Mucosa of stomach (tissue), 1 donor: ENCODE measurements around the gene ZFR2.

ENCODE experiments used
- H3K27me3 ChIP-seq: one replicate; pipeline ENCODE4 v1.7.0; 2013; ENCODE audit warnings: mild to moderate bottlenecking, low read length; ENCODE audit not compliant: control insufficient read depth, insufficient read depth
- H3K36me3 ChIP-seq: one replicate; pipeline ENCODE4 v1.7.0; 2013; ENCODE audit warnings: low read length; ENCODE audit not compliant: control insufficient read depth, insufficient read depth
- H3K4me1 ChIP-seq: one replicate; pipeline ENCODE4 v1.7.0; 2013; ENCODE audit warnings: mild to moderate bottlenecking, low read length; ENCODE audit not compliant: control insufficient read depth, insufficient read depth
- H3K4me3 ChIP-seq: one replicate; pipeline ENCODE4 v1.7.0; 2013; ENCODE audit warnings: low read length
- H3K9ac ChIP-seq: one replicate; pipeline ENCODE4 v1.7.0; 2013; ENCODE audit warnings: mild to moderate bottlenecking, low read length, moderate library complexity
- H3K9me3 ChIP-seq: one replicate; pipeline ENCODE4 v1.7.0; 2013; ENCODE audit warnings: mild to moderate bottlenecking, low read length, moderate library complexity; ENCODE audit not compliant: control insufficient read depth
- donor health status: Pancreatic carcinoma.

Gene ZFR2

DNA sequence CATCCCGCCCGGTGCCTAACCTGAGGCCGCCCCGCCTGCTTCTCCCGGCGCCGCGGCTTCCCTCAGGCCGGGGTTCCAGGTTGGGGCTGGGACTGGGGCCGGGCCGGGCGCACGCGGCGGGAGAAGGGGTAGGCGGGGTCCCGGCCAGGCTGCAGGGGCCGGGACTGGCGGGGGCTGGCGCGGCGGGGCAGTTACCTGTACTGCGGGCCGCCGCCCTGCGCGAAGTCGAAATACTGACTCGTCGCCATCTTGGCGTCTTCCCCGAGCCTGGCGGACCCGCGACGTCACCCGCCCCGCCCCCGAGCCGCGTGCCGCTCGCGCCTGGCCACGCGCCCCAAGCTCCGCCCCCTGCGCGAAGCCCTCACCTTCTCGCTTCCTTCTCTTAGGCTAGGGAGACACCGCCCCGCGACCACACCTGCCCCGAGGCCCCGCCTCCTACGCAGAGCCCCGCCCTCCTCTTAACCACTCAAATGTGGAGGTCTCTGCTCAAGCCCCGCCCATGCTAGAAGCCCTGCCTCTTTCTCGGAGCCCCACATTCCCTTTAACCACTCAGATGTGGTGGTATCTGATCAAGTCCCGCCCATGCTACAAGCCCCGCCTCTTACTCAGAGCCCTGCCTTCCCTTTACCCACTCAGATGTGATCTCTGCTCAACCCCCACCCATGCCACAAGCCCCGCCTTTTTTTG lies at the start of gene ZFR2:
ZFR2 (minus strand) TSS at position 269 of the 687 bp plus-strand sequence; CDS start at position 248, 21 bp downstream.
- H3K36me3 ChIP-seq = no peaks in the 10 kb centered on the region
- no peak within 1 kb of the TSS for H3K9ac ChIP-seq
- H3K4me3 ChIP-seq = no peak within 1 kb of the TSS
- H3K9me3 ChIP-seq = no peaks in the 10 kb centered on the region
- H3K27me3 ChIP-seq = peaks cover 37% of the 10 kb centered on the region
- no peaks in the 10 kb centered on the region for H3K4me1 ChIP-seq

DNA sequence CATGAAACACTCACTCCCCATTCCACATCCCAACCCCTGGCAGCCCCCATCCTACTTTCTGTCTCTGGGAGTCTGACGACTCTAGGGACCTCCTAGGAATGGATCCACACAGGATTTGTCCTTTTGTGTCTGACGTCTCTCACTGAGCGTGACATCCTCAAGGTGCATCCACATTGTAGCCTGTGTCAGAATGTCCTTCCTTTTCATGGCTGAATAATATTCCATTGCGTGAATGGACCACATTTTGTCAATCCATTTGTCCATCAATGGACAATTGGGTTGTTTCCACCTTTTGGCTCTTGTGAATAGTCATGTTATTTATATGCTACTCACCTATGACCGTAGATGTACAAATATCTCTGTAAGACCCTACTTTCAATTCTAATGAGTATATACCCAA lies 47.2 kb upstream of the ZFR2 start:
- Histone ChIP-seq H3K27me3 (no peaks in the 10 kb centered on the region), H3K9me3 (no peaks in the 10 kb centered on the region), H3K36me3 (no peaks in the 10 kb centered on the region), H3K4me1 (no peaks in the 10 kb centered on the region), H3K4me3 (no peak overlapping the region), H3K9ac (no peak overlapping the region)

DNA sequence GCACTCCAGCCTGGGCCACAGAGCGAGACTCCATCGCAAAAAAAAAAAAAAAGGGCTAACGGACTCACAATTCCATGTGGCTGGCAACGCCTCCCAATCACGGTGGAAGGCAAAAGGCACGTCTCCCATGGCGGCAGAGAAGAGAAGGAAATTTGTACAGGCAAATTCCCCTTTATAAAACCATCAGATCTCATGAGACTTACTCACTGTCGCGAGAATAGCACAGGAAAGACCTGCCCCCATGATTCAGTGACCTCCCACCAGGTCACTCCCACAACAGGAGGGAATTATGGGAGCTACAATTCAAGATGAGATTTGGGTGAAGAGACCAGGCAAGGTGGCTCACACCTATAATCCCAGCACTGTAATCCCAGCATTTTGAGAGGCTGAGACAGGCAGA lies 45.4 kb upstream of the ZFR2 start:
- H3K4me3 ChIP-seq = no peak overlapping the region
- H3K9ac ChIP-seq = no peak overlapping the region
- H3K27me3 ChIP-seq = no peaks in the 10 kb centered on the region
- no peaks in the 10 kb centered on the region for H3K36me3 ChIP-seq
- H3K9me3 ChIP-seq = peaks cover 4% of the 10 kb centered on the region
- H3K4me1 ChIP-seq = no peaks in the 10 kb centered on the region

DNA sequence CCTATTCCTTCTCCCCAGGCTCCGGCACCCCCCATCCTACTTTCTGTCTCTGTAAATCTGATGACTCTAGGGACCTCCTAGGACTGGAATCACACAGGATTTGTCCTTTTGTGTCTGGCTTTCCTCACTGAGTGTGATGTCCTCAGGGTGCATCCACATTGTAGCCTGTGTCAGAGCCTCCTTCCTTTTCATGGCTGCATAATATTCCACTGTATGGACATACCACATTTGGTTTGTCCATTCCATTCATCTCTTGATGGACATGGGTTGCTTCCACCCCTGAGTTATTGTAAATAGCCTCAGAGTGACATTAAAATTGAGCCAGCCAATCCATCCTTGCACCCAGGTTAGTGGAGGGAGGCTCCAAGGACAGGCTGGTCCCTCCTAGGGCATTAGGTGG lies 41.3 kb upstream of the ZFR2 start:
- peaks cover 4% of the 10 kb centered on the region for H3K9me3 ChIP-seq
- no peaks in the 10 kb centered on the region for H3K27me3 ChIP-seq
- no peak overlapping the region for H3K4me3 ChIP-seq
- no peak overlapping the region for H3K9ac ChIP-seq
- H3K4me1 ChIP-seq = no peaks in the 10 kb centered on the region
- H3K36me3 ChIP-seq = no peaks in the 10 kb centered on the region

- Histone ChIP-seq H3K27me3 (no peaks in the 10 kb centered on the region), H3K9me3 (peaks cover 4% of the 10 kb centered on the region), H3K4me1 (no peaks in the 10 kb centered on the region)
These were observed 39.6 kb upstream of the ZFR2 start for GRCh38 chr19:3908266-3909054.

GRCh38 chr19:3907626-3908265 lies 38.9 kb upstream of the ZFR2 start:
- Histone ChIP-seq H3K4me1 (no peaks in the 10 kb centered on the region), H3K4me3 (no peak overlapping the region), H3K9ac (no peak overlapping the region), H3K9me3 (peaks cover 4% of the 10 kb centered on the region), H3K27me3 (no peaks in the 10 kb centered on the region), H3K36me3 (no peaks in the 10 kb centered on the region)

More at GRCh38 chr19:3908266-3909054, 39.6 kb upstream of the ZFR2 start:
- Histone ChIP-seq H3K36me3 (no peaks in the 10 kb centered on the region), H3K4me3 (no peak overlapping the region), H3K9ac (no peak overlapping the region)

DNA sequence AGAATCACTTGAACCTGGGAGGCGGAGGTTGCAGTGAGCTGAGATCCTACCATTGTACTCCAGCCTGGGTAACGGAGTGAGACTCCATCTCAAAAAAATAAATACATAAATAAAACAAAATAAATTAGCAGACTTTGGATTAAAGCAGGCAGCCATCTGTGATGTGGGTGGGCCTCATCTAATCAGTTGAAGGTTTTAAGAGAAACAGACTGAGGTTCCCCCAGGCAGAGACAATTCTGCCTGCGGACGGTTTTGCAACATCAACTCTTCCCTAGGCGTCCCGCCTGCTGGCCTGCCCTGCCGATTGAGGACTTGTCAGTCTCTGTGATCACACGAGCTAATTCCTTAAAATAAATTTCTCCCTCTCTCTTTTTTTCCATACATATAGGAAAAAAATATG lies 35.4 kb upstream of the ZFR2 start:
- Histone ChIP-seq H3K9ac (no peak overlapping the region), H3K36me3 (no peaks in the 10 kb centered on the region), H3K9me3 (no peaks in the 10 kb centered on the region), H3K27me3 (no peaks in the 10 kb centered on the region), H3K4me3 (no peak overlapping the region), H3K4me1 (no peaks in the 10 kb centered on the region)

- Histone ChIP-seq H3K9me3 (no peaks in the 10 kb centered on the region), H3K9ac (no peak overlapping the region), H3K27me3 (no peaks in the 10 kb centered on the region), H3K36me3 (no peaks in the 10 kb centered on the region), H3K4me1 (no peaks in the 10 kb centered on the region), H3K4me3 (no peak overlapping the region)
These were observed 33.6 kb upstream of the ZFR2 start for GRCh38 chr19:3902317-3902973.

- Histone ChIP-seq H3K4me1 (no peaks in the 10 kb centered on the region), H3K9ac (no peak overlapping the region), H3K4me3 (no peak overlapping the region), H3K9me3 (no peaks in the 10 kb centered on the region), H3K36me3 (no peaks in the 10 kb centered on the region), H3K27me3 (no peaks in the 10 kb centered on the region)
These were observed 30.9 kb upstream of the ZFR2 start for GRCh38 chr19:3899531-3900294.

DNA sequence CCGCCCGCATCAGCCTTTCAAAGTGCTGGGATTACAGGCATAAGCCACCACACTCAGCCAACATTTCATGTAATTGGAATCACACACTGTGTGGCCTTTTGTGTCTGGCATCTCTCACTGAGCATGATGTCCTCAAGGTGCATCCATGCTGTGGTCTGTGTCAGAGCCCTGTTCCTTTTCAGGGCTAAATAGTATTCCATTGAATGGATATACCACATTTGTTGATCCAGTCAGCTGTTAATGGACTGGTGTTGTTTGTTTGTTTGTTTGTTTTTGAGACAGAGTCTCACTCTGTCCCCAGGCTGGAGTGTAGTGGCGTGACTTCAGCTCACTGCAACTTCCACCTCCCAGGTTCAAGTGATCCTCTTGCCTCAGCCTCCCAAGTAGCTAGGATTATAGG lies 29.6 kb upstream of the ZFR2 start:
- Histone ChIP-seq H3K27me3 (no peaks in the 10 kb centered on the region), H3K36me3 (no peaks in the 10 kb centered on the region)

GRCh38 chr19:3897936-3898335 lies 29.1 kb upstream of the ZFR2 start:
- Histone ChIP-seq H3K27me3 (no peaks in the 10 kb centered on the region), H3K4me3 (no peak overlapping the region), H3K9ac (no peak overlapping the region), H3K36me3 (no peaks in the 10 kb centered on the region), H3K9me3 (no peaks in the 10 kb centered on the region), H3K4me1 (no peaks in the 10 kb centered on the region)

More for the DNA sequence above, 29.6 kb upstream of the ZFR2 start:
- H3K4me3 ChIP-seq = no peak overlapping the region
- H3K9me3 ChIP-seq = no peaks in the 10 kb centered on the region
- no peak overlapping the region for H3K9ac ChIP-seq
- H3K4me1 ChIP-seq = no peaks in the 10 kb centered on the region
